GM12891 (cell line): ENCODE results near the gene CATSPER1.

Source experiments
- POLR2A ChIP-seq: IDR thresholded peaks from 2 replicates; pipeline ENCODE4 v1.6.1; 2011; ENCODE audit warnings: low read depth, low read length, control low read depth
- POLR2AphosphoS5 ChIP-seq: IDR thresholded peaks from 2 replicates; pipeline ENCODE4 v1.6.1; 2011; ENCODE audit warnings: low read depth, low read length, control low read depth
- POU2F2 ChIP-seq: IDR thresholded peaks from 2 replicates; pipeline ENCODE4 v1.6.1; 2011; ENCODE audit warnings: low read depth, mild to moderate bottlenecking, control low read depth, low read length, moderate library complexity
- SPI1 ChIP-seq: IDR thresholded peaks from 2 replicates; pipeline ENCODE4 v1.6.1; 2011; ENCODE audit warnings: low read depth, low read length, control low read depth
- TAF1 ChIP-seq: IDR thresholded peaks from 2 replicates; pipeline ENCODE4 v1.6.1; 2011; ENCODE audit warnings: low read depth, low read length, control low read depth

GRCh38 chr11:66056501-66056900 lies 30.2 kb upstream of the CATSPER1 start:
- no peak for TF ChIP-seq TAF1
- TF ChIP-seq POLR2A, result no peak
- no peak for TF ChIP-seq POLR2AphosphoS5
- no peak for TF ChIP-seq POU2F2
- TF ChIP-seq SPI1, result no peak
